DOHH2 (cell line): ENCODE data around the gene FGGY.

ENCODE experiments used
- H3F3A ChIP-seq: fragments of 200-600 bp; sonication (generic), shearing (Covaris generic); 2 replicates; pipeline ENCODE4 v1.6.0; 2016; ENCODE audit warnings: antibody characterized with exemption, mild to moderate bottlenecking; ENCODE audit not compliant: control insufficient read depth, insufficient read depth
- H3K27ac ChIP-seq: fragments of 200-600 bp; sonication (generic); 2 replicates; pipeline ENCODE4 v1.5.1; 2014; ENCODE audit warnings: low read depth, mild to moderate bottlenecking, low read length, moderate library complexity
- H3K27me3 ChIP-seq: fragments of 200-600 bp; sonication (generic); 2 replicates; pipeline ENCODE4 v1.6.1; 2014; ENCODE audit warnings: mild to moderate bottlenecking, low read length, mixed read lengths; ENCODE audit not compliant: control insufficient read depth
- H3K36me3 ChIP-seq: fragments of 200-600 bp; sonication (generic); 2 replicates; pipeline ENCODE4 v1.6.1; 2014; ENCODE audit warnings: mild to moderate bottlenecking, low read length, moderate library complexity, mixed read lengths; ENCODE audit not compliant: control insufficient read depth
- H3K4me1 ChIP-seq: fragments of 200-600 bp; sonication (generic); 2 replicates; pipeline ENCODE4 v1.6.1; 2014; ENCODE audit warnings: mild to moderate bottlenecking, low read length, mixed read lengths; ENCODE audit not compliant: control insufficient read depth
- H3K4me2 ChIP-seq: fragments of 200-600 bp; sonication (generic); 2 replicates; pipeline ENCODE4 v1.6.0; 2014; ENCODE audit warnings: mild to moderate bottlenecking, low read length, moderate library complexity
- H3K4me3 ChIP-seq: fragments of 200-600 bp; sonication (generic); 2 replicates; pipeline ENCODE4 v1.5.1; 2014; ENCODE audit warnings: mild to moderate bottlenecking, low read length, mixed read lengths
- H3K79me2 ChIP-seq: fragments of 200-600 bp; sonication (generic); 2 replicates; pipeline ENCODE4 v1.6.1; 2014; ENCODE audit warnings: mild to moderate bottlenecking, low read length, mixed read lengths; ENCODE audit not compliant: control insufficient read depth
- H3K9me2 ChIP-seq: fragments of 200-600 bp; sonication (generic); replicated peaks from 2 replicates; pipeline ENCODE4 v1.6.1; 2014; ENCODE audit warnings: mild to moderate bottlenecking, low read length, mixed read lengths; ENCODE audit not compliant: control insufficient read depth
- H3K9me3 ChIP-seq: fragments of 200-600 bp; sonication (generic); 2 replicates; pipeline ENCODE4 v1.6.1; 2014; ENCODE audit warnings: antibody characterized with exemption, low read length, mixed read lengths; ENCODE audit not compliant: control insufficient read depth, insufficient read depth
- H4K20me1 ChIP-seq: fragments of 200-600 bp; sonication (generic); 2 replicates; pipeline ENCODE4 v1.6.0; 2014; ENCODE audit warnings: low read depth, mild to moderate bottlenecking, antibody characterized with exemption, low read length, moderate library complexity; ENCODE audit not compliant: control insufficient read depth, insufficient read depth
- CTCF ChIP-seq: fragments of 200-600 bp; sonication (generic); IDR thresholded peaks from one replicate; pipeline ENCODE4 v1.5.1; 2014; ENCODE audit warnings: antibody characterized with exemption, mild to moderate bottlenecking, low read depth, low read length; ENCODE audit not compliant: poor library complexity, severe bottlenecking
- EZH2phosphoT487 ChIP-seq: fragments of 200-600 bp; sonication (generic); IDR thresholded peaks from 2 replicates; pipeline ENCODE4 v1.6.1; 2017; ENCODE audit warnings: borderline replicate concordance, mild to moderate bottlenecking, antibody characterized with exemption, low read length, moderate library complexity, mixed read lengths

The FGGY gene

GRCh38 chr1:59666106-59666505 lies 369.2 kb downstream of the FGGY start:
- Histone ChIP-seq H3K27ac (no peak overlapping the region), H3K79me2 (no peaks in the 10 kb centered on the region), H4K20me1 (no peaks in the 10 kb centered on the region), H3K9me2 (no peaks in the 10 kb centered on the region), H3K36me3 (no peaks in the 10 kb centered on the region), H3K27me3 (no peaks in the 10 kb centered on the region), H3K9me3 (no peaks in the 10 kb centered on the region), H3K4me2 (no peak overlapping the region), H3K4me1 (no peaks in the 10 kb centered on the region), H3F3A (no peaks in the 10 kb centered on the region), H3K4me3 (no peak overlapping the region)
- TF ChIP-seq CTCF: no peak
- no peak for TF ChIP-seq EZH2phosphoT487

- H3K27ac ChIP-seq: no peak overlapping the region
- H3K27me3 ChIP-seq: no peaks in the 10 kb centered on the region
- H3K79me2 ChIP-seq: no peaks in the 10 kb centered on the region
- H3K9me3 ChIP-seq: no peaks in the 10 kb centered on the region
- no peaks in the 10 kb centered on the region for H4K20me1 ChIP-seq
- no peak for TF ChIP-seq CTCF
- TF ChIP-seq EZH2phosphoT487: no peak
- no peaks in the 10 kb centered on the region for H3K36me3 ChIP-seq
- no peaks in the 10 kb centered on the region for H3F3A ChIP-seq
- no peak overlapping the region for H3K4me3 ChIP-seq
- H3K9me2 ChIP-seq: no peaks in the 10 kb centered on the region
- H3K4me1 ChIP-seq: no peaks in the 10 kb centered on the region
- no peak overlapping the region for H3K4me2 ChIP-seq
Measured at GRCh38 chr1:59667020-59667419, 370.1 kb downstream of the FGGY start.

GRCh38 chr1:59669752-59670312 lies 372.9 kb downstream of the FGGY start:
- no peak overlapping the region for H3K4me3 ChIP-seq
- no peaks in the 10 kb centered on the region for H3K9me2 ChIP-seq
- no peaks in the 10 kb centered on the region for H4K20me1 ChIP-seq
- TF ChIP-seq CTCF: no peak
- no peak for TF ChIP-seq EZH2phosphoT487
- no peaks in the 10 kb centered on the region for H3K4me1 ChIP-seq
- no peaks in the 10 kb centered on the region for H3K9me3 ChIP-seq
- H3K27me3 ChIP-seq: no peaks in the 10 kb centered on the region
- no peaks in the 10 kb centered on the region for H3F3A ChIP-seq
- H3K36me3 ChIP-seq: no peaks in the 10 kb centered on the region
- no peak overlapping the region for H3K27ac ChIP-seq
- H3K4me2 ChIP-seq: no peak overlapping the region
- no peaks in the 10 kb centered on the region for H3K79me2 ChIP-seq

- Histone ChIP-seq H3K27ac (no peak overlapping the region), H3K4me3 (no peak overlapping the region), H3K79me2 (no peaks in the 10 kb centered on the region), H3K9me3 (no peaks in the 10 kb centered on the region), H3K36me3 (no peaks in the 10 kb centered on the region), H4K20me1 (no peaks in the 10 kb centered on the region), H3K27me3 (no peaks in the 10 kb centered on the region), H3K4me2 (no peak overlapping the region), H3K4me1 (no peaks in the 10 kb centered on the region), H3F3A (no peaks in the 10 kb centered on the region), H3K9me2 (no peaks in the 10 kb centered on the region)
- TF ChIP-seq EZH2phosphoT487: no peak
- TF ChIP-seq CTCF: no peak
Measured at GRCh38 chr1:59670662-59671061, 373.8 kb downstream of the FGGY start.
